Esophagus squamous epithelium (tissue), 4 donors: Measurements from ENCODE around the gene MAGEE1.

Experiments
- CTCF ChIP-seq, 6 experiments: fragments of 450-650 bp in 4 of 6; fragments of 200-600 bp in 2 of 6; sonication (generic) in 2 of 6; IDR thresholded peaks; one replicate each; pipeline ENCODE4 v1.5.1; 2016 to 2019; ENCODE audit warnings: antibody characterized with exemption in 6 of 6, mild to moderate bottlenecking in 4 of 6, moderate library complexity in 4 of 6
- POLR2A ChIP-seq, 4 donors: fragments of 450-650 bp; IDR thresholded peaks; one replicate each; pipeline ENCODE4 v1.6.1; 2017; ENCODE audit warnings: antibody characterized with exemption in 4 of 4, mild to moderate bottlenecking in 4 of 4, moderate library complexity in 3 of 4

- no peak for TF ChIP-seq CTCF (IDR thresholded peaks at IDR 0.05)
- no peak for TF ChIP-seq POLR2A (IDR thresholded peaks at IDR 0.05)
Observed at GRCh38 chrX:76407795-76408194, 19.7 kb upstream of the MAGEE1 start.
